ENCODE results near the gene GPX2.

Gene GPX2

DNA sequence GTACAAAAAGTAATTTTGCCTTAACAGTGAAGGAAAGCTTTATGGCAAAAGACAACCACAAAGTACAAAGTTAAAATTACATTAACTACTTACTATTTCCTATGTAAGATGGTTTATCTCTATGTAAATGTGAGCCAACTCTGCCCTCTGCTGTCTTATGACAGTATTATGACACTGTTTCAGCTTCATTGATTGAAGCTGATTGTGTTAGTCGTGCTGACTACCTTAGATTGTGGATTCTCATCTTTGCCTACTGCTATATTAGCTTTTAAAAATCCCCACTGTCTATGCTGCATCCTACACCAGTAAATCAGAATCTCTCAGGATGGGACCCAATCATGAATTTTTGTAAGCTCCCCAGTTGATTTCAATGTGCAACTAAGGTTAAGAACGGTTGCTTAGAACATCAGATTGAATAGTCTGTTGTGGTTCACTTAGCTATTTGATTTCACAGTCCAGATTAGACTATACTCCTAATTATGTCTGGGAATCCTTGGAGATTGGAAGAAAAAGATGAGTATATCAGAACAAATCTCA, 50.6 kb downstream of the GPX2 start:
- no peak overlapping the region for H3K27ac ChIP-seq (replicated peaks)
- H3K27me3 ChIP-seq (ENCODE audit: insufficient read depth, poor library complexity, severe bottlenecking): no peaks in the 10 kb centered on the region
- peak in 1 of 2 experiments; percentile 28 for DNase-seq (ENCODE audit: low read depth in 1 of 2, low spot score in 1 of 2)
- no peak overlapping the region for H3K4me3 ChIP-seq (replicated peaks; ENCODE audit: insufficient read depth, low read length)
- TF ChIP-seq, protein P1, sequence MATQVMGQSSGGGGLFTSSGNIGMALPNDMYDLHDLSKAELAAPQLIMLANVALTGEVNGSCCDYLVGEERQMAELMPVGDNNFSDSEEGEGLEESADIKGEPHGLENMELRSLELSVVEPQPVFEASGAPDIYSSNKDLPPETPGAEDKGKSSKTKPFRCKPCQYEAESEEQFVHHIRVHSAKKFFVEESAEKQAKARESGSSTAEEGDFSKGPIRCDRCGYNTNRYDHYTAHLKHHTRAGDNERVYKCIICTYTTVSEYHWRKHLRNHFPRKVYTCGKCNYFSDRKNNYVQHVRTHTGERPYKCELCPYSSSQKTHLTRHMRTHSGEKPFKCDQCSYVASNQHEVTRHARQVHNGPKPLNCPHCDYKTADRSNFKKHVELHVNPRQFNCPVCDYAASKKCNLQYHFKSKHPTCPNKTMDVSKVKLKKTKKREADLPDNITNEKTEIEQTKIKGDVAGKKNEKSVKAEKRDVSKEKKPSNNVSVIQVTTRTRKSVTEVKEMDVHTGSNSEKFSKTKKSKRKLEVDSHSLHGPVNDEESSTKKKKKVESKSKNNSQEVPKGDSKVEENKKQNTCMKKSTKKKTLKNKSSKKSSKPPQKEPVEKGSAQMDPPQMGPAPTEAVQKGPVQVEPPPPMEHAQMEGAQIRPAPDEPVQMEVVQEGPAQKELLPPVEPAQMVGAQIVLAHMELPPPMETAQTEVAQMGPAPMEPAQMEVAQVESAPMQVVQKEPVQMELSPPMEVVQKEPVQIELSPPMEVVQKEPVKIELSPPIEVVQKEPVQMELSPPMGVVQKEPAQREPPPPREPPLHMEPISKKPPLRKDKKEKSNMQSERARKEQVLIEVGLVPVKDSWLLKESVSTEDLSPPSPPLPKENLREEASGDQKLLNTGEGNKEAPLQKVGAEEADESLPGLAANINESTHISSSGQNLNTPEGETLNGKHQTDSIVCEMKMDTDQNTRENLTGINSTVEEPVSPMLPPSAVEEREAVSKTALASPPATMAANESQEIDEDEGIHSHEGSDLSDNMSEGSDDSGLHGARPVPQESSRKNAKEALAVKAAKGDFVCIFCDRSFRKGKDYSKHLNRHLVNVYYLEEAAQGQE (IDR thresholded peaks at IDR 0.05; ENCODE audit: insufficient replicate concordance, low read depth): no peak
- TF ChIP-seq, protein P2, sequence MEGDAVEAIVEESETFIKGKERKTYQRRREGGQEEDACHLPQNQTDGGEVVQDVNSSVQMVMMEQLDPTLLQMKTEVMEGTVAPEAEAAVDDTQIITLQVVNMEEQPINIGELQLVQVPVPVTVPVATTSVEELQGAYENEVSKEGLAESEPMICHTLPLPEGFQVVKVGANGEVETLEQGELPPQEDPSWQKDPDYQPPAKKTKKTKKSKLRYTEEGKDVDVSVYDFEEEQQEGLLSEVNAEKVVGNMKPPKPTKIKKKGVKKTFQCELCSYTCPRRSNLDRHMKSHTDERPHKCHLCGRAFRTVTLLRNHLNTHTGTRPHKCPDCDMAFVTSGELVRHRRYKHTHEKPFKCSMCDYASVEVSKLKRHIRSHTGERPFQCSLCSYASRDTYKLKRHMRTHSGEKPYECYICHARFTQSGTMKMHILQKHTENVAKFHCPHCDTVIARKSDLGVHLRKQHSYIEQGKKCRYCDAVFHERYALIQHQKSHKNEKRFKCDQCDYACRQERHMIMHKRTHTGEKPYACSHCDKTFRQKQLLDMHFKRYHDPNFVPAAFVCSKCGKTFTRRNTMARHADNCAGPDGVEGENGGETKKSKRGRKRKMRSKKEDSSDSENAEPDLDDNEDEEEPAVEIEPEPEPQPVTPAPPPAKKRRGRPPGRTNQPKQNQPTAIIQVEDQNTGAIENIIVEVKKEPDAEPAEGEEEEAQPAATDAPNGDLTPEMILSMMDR (IDR thresholded peaks at IDR 0.05; ENCODE audit: insufficient read depth, low read length): no peak

DNA sequence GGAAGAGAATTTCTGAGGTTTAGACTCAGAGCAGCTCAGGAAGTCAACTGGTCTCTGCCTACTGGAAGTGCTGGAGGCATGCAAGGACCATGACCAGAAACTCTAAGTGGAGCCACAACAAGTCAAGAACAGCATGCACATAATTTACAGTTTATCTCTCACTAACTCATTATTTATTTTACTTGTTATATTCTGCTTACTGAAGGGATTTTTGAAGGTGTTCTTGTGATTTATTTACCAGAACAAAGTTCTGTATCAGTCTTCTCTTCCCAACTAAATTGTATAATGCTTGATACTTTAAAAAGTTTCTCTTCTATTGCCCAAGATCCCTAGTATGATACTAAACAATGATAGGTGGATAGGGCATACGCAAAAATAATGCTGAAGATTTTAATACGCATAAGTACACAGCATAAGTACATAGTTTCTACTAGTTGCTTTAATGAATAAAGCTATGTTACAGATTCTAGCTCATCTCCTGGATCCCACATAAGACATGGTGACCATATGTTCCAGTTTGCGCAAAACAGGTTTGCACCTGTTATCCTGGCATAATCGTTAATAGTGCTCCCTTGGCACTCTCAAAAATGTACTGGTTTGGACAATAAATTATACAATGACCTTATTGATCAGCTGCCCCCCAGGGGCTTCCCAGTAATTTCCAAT, 51.2 kb downstream of the GPX2 start:
- DNase-seq (ENCODE audit: low read depth in 1 of 2, low spot score in 1 of 2): no peak

DNA sequence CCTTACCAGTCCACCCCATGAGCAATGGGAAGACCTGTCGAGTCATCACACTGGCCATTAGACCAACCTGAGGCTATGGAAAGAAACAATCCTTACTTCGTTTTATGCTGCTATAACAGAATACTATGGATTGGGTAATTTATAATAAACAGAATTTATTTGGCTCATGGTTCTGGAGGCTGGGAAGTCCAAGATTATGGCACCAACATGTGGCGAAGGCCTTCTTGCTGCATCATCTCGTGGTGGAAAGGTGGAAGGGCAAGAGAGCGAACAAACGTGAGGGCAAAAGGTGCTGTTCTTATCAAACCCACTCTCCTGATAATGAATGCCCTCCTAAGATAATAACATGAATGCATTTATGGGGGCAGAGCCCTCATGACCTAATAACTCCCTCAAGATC, 53.2 kb downstream of the GPX2 start:
- Histone ChIP-seq H3K27ac (replicated peaks) (no peak overlapping the region), H3K27me3 (ENCODE audit: insufficient read depth, poor library complexity, severe bottlenecking) (no peaks in the 10 kb centered on the region), H3K4me3 (replicated peaks; ENCODE audit: insufficient read depth, low read length) (no peak overlapping the region)
- no peak for TF ChIP-seq SPI1 (IDR thresholded peaks at IDR 0.05; ENCODE audit: borderline replicate concordance, low read depth)
- TF ChIP-seq GABPA (IDR thresholded peaks at IDR 0.05; ENCODE audit: low read depth): no peak
- no peak for TF ChIP-seq POLR2AphosphoS5 (IDR thresholded peaks at IDR 0.05; ENCODE audit: low read depth)
- TF ChIP-seq, protein P1 (IDR thresholded peaks at IDR 0.05; ENCODE audit: insufficient replicate concordance, low read depth): no peak
- TF ChIP-seq, protein P2 (IDR thresholded peaks at IDR 0.05; ENCODE audit: insufficient read depth, low read length): no peak
- DNase-seq (ENCODE audit: low read depth in 1 of 2, low spot score in 1 of 2): no peak

More for the DNA sequence above, 51.2 kb downstream of the GPX2 start:
- no peak overlapping the region for H3K4me3 ChIP-seq (replicated peaks; ENCODE audit: insufficient read depth, low read length)
- H3K27me3 ChIP-seq (ENCODE audit: insufficient read depth, poor library complexity, severe bottlenecking): no peaks in the 10 kb centered on the region
- TF ChIP-seq SPI1 (IDR thresholded peaks at IDR 0.05; ENCODE audit: borderline replicate concordance, low read depth) (no peak), GABPA (IDR thresholded peaks at IDR 0.05; ENCODE audit: low read depth) (no peak), POLR2AphosphoS5 (IDR thresholded peaks at IDR 0.05; ENCODE audit: low read depth) (no peak)
- TF ChIP-seq, protein P1 (IDR thresholded peaks at IDR 0.05; ENCODE audit: insufficient replicate concordance, low read depth): no peak
- TF ChIP-seq, protein P2 (IDR thresholded peaks at IDR 0.05; ENCODE audit: insufficient read depth, low read length): no peak
- H3K27ac ChIP-seq (replicated peaks): no peak overlapping the region

Data from HL-60 (cell line).